WTC11 (cell line): ENCODE measurements around the gene RIMBP2.

Experiments
- ATF2 ChIP-seq: sonication (generic); formaldehyde crosslinking; IDR thresholded peaks from 2 replicates; pipeline ENCODE4 v1.8.1; 2022; ENCODE audit warnings: low read depth, missing genetic modification reagents, borderline replicate concordance
- CTCF ChIP-seq: fragments of 200-600 bp; IDR thresholded peaks from 2 replicates; pipeline ENCODE4 v1.8.0; 2022; ENCODE audit warnings: antibody characterized with exemption
- GABPB1 ChIP-seq: sonication (generic); formaldehyde crosslinking; IDR thresholded peaks from 2 replicates; pipeline ENCODE4 v1.8.1; 2023; ENCODE audit warnings: mild to moderate bottlenecking, missing genetic modification reagents
- SP1 ChIP-seq: sonication (generic); formaldehyde crosslinking; conservative IDR thresholded peaks from 2 replicates; pipeline ENCODE4 v1.8.1; 2022; ENCODE audit warnings: missing genetic modification reagents

GRCh38 chr12:130476451-130477135 is 239.5 kb downstream of the RIMBP2 start:
- TF ChIP-seq CTCF (no peak), GABPB1 (CRISPR knock-in tag) (no peak), SP1 (CRISPR knock-in tag) (no peak), ATF2 (CRISPR knock-in tag) (no peak)
